WTC11 (cell line): Measurements from ENCODE around the gene CHRNG. TPM values are rescaled to one million over a fixed set of nuclear protein-coding genes. Genes with fewer than 3 reads are reported as not detected.

Experiments used
- ATAC-seq: fragments of 200-7000 bp; cut with Tn5 transposase; 2 replicates; pipeline ENCODE4 v1.10.0; 2021; ENCODE audit warnings: mild to moderate bottlenecking, moderate library complexity
- CTCF ChIA-PET: fragments of 300-600 bp; sonication (Branson Sonifier 250); formaldehyde crosslinking; loops from one replicate; lab custom pipeline; 2021; ENCODE audit warnings: antibody characterized with exemption; lab: Charles Lee
- POLR2A ChIA-PET: fragments of 350-600 bp; sonication (Branson Sonifier 250); formaldehyde crosslinking; loops from one replicate; lab custom pipeline; 2021; ENCODE audit warnings: antibody characterized with exemption; lab: Charles Lee
- DNase-seq: peaks from one replicate; pipeline ENCODE4 v3.0.0; 2021; ENCODE audit warnings: low spot score
- H3K27ac Mint-ChIP-seq: 2 replicates; pipeline ENCODE4 v1.8.0; 2021; ENCODE audit warnings: mixed read lengths
- H3K27me3 Mint-ChIP-seq: 2 replicates; pipeline ENCODE4 v1.8.0; 2021; ENCODE audit warnings: low read depth, mild to moderate bottlenecking, moderate library complexity, mixed read lengths
- H3K36me3 Mint-ChIP-seq: 2 replicates; pipeline ENCODE4 v1.8.0; 2021; ENCODE audit warnings: mixed read lengths
- H3K4me1 Mint-ChIP-seq: 2 replicates; pipeline ENCODE4 v1.8.0; 2022; ENCODE audit warnings: mixed read lengths
- H3K4me3 Mint-ChIP-seq: 2 replicates; pipeline ENCODE4 v1.8.0; 2021; ENCODE audit warnings: mild to moderate bottlenecking, moderate library complexity, mixed read lengths
- H3K9me3 Mint-ChIP-seq: 2 replicates; pipeline ENCODE4 v1.8.0; 2021; ENCODE audit warnings: mixed read lengths
- AR ChIP-seq: fragments of 250-450 bp; sonication (Bioruptor Pico); IDR thresholded peaks from 2 replicates; pipeline ENCODE4 v1.9.0; 2021; ENCODE audit warnings: mild to moderate bottlenecking
- ARID4B ChIP-seq: sonication (generic); formaldehyde crosslinking; IDR thresholded peaks from 2 replicates; pipeline ENCODE4 v1.8.0; 2023; ENCODE audit warnings: missing genetic modification reagents, mild to moderate bottlenecking, borderline replicate concordance
- ELF4 ChIP-seq: sonication (generic); formaldehyde crosslinking; IDR thresholded peaks from 2 replicates; pipeline ENCODE4 v1.8.1; 2022; ENCODE audit warnings: low read depth, mild to moderate bottlenecking, moderate library complexity, missing genetic modification reagents
- ETV6 ChIP-seq: sonication (generic); formaldehyde crosslinking; IDR thresholded peaks from 2 replicates; pipeline ENCODE4 v1.8.1; 2022; ENCODE audit warnings: mild to moderate bottlenecking, missing genetic modification reagents
- GTF2I ChIP-seq: fragments of 250-450 bp; sonication (Bioruptor Pico); conservative IDR thresholded peaks from 2 replicates; pipeline ENCODE4 v1.4.0; 2021; ENCODE audit warnings: mild to moderate bottlenecking
- HMGA2 ChIP-seq: fragments of 250-450 bp; sonication (Bioruptor Pico); IDR thresholded peaks from 2 replicates; pipeline ENCODE4 v1.4.0; 2021; ENCODE audit warnings: mild to moderate bottlenecking, moderate library complexity
- IRF1 ChIP-seq: sonication (generic); formaldehyde crosslinking; IDR thresholded peaks from 2 replicates; pipeline ENCODE4 v1.8.0; 2023; ENCODE audit warnings: missing genetic modification reagents
- IRF2 ChIP-seq: sonication (generic); formaldehyde crosslinking; IDR thresholded peaks from 2 replicates; pipeline ENCODE4 v1.8.0; 2022; ENCODE audit warnings: low read depth, missing genetic modification reagents, borderline replicate concordance
- MLX ChIP-seq: sonication (generic); formaldehyde crosslinking; IDR thresholded peaks from 2 replicates; pipeline ENCODE4 v1.8.1; 2023; ENCODE audit warnings: mild to moderate bottlenecking, missing genetic modification reagents, moderate library complexity
- NFYB ChIP-seq: sonication (generic); formaldehyde crosslinking; conservative IDR thresholded peaks from 2 replicates; pipeline ENCODE4 v1.8.0; 2022; ENCODE audit warnings: low read depth, missing genetic modification reagents
- NR3C1 ChIP-seq: sonication (generic); formaldehyde crosslinking; conservative IDR thresholded peaks from 2 replicates; pipeline ENCODE4 v1.8.1; 2023; ENCODE audit warnings: low read depth, mild to moderate bottlenecking, missing genetic modification reagents
- SMAD3 ChIP-seq: sonication (generic); formaldehyde crosslinking; IDR thresholded peaks from 2 replicates; pipeline ENCODE4 v1.8.0; 2022; ENCODE audit warnings: missing genetic modification reagents, mild to moderate bottlenecking, borderline replicate concordance
- TEAD1 ChIP-seq: sonication (generic); formaldehyde crosslinking; IDR thresholded peaks from 2 replicates; pipeline ENCODE4 v1.8.0; 2022; ENCODE audit warnings: mild to moderate bottlenecking, missing genetic modification reagents
- ZNF138 ChIP-seq: sonication (generic); formaldehyde crosslinking; conservative IDR thresholded peaks from 2 replicates; pipeline ENCODE4 v1.8.1; 2022; ENCODE audit warnings: mild to moderate bottlenecking, moderate library complexity, missing genetic modification reagents
- ZNF512 ChIP-seq: sonication (generic); formaldehyde crosslinking; IDR thresholded peaks from 2 replicates; pipeline ENCODE4 v1.8.1; 2022; ENCODE audit warnings: missing genetic modification reagents, borderline replicate concordance
- ZNF532 ChIP-seq: fragments of 250-450 bp; sonication (Bioruptor Pico); IDR thresholded peaks from 2 replicates; pipeline ENCODE4 v1.9.0; 2021; ENCODE audit warnings: mild to moderate bottlenecking, borderline replicate concordance
- ZNF671 ChIP-seq: fragments of 250-450 bp; sonication (Bioruptor Pico); IDR thresholded peaks from 2 replicates; pipeline ENCODE4 v1.8.0; 2021; ENCODE audit warnings: mild to moderate bottlenecking
- ZSCAN18 ChIP-seq: fragments of 250-450 bp; sonication (Bioruptor Pico); IDR thresholded peaks from 2 replicates; pipeline ENCODE4 v2.1.2; 2022; ENCODE audit warnings: mild to moderate bottlenecking, moderate library complexity
- total RNA-seq: library from RNA; stranded (reverse); gene quantifications from 3 replicates; pipeline ENCODE4 v1.2.3, GENCODE V29; 2021

The CHRNG gene
- total RNA-seq, 1 experiment from 2014 or later, result 0.20 TPM

- peak within 1 kb of the TSS; percentile 95 for H3K4me3 Mint-ChIP-seq
- peaks cover 36% of the 10 kb centered on the region for H3K36me3 Mint-ChIP-seq
- H3K9me3 Mint-ChIP-seq, result peaks cover 10% of the 10 kb centered on the region
- peak; percentile 94 for DNase-seq
- peaks cover 13% of the 10 kb centered on the region for H3K4me1 Mint-ChIP-seq
- H3K27ac Mint-ChIP-seq, result peak within 1 kb of the TSS; percentile 95
- peak; percentile 94 for ATAC-seq
- H3K27me3 Mint-ChIP-seq, result peaks cover 3% of the 10 kb centered on the region
- ChIA-PET CTCF (interaction anchor here (0.6 to 1.5 kb wide), 4 partner anchors 13 to 689 kb away, joined by 3 to 10 read pairs (median 4); no protein-coding TSS in a partner anchor), POLR2A (interaction anchor here (0.6 to 1.4 kb wide), 4 partner anchors 11 to 48 kb away, joined by 3 to 6 read pairs (median 3); partner anchors contain the start of gene CHRNG)
- TF ChIP-seq NFYB, result peak; percentile 49; the same call in 1 of the 2 replicates
- 0 out of 2 replicates have a peak, but pooled peaks have one; percentile 80 for TF ChIP-seq MLX (CRISPR knock-in tag)
- peak; percentile 76; the same call in 1 of the 2 replicates for TF ChIP-seq ELF4 (CRISPR knock-in tag)
- no peak for TF ChIP-seq ZSCAN18
- TF ChIP-seq ZNF532 (CRISPR knock-in tag), result no peak
- TF ChIP-seq ARID4B, result no peak; the same call in none of the 2 replicates
- no peak for TF ChIP-seq ZNF512 (CRISPR knock-in tag)
- TF ChIP-seq ETV6 (CRISPR knock-in tag), result peak; percentile 94
- TF ChIP-seq GTF2I (CRISPR knock-in tag), result peak; percentile 97
- TF ChIP-seq IRF2 (CRISPR knock-in tag), result no peak
- TF ChIP-seq AR, result no peak
- TF ChIP-seq NR3C1 (CRISPR knock-in tag), result no peak; the same call in 1 of the 2 replicates
- TF ChIP-seq ZNF671 (CRISPR knock-in tag), result no peak
- peak; percentile 95 for TF ChIP-seq TEAD1
- peak; percentile 65; the same call in 1 of the 2 replicates for TF ChIP-seq IRF1 (CRISPR knock-in tag)
- TF ChIP-seq SMAD3 (CRISPR knock-in tag), result peak; percentile 62; the same call in 1 of the 2 replicates
- 0 out of 2 replicates have a peak, but pooled peaks have one; percentile 4 for TF ChIP-seq HMGA2
- TF ChIP-seq ZNF138, result peak; percentile 74; the same call in 1 of the 2 replicates
Measured at GRCh38 chr2:232550354-232551249, 11.1 kb downstream of the CHRNG start, which contains the start of the genes EIF4E2 and TIGD1. Gene EIF4E2 (plus strand): TSS chr2:232550689. CDS start chr2:232550725, 36 bp downstream. Gene TIGD1 (minus strand): TSS chr2:232550557. CDS start chr2:232549882, 675 bp downstream.
